Ishikawa (cell line): ENCODE results near the gene ZEB2.

Experiments
- CEBPB ChIP-seq: IDR thresholded peaks from 2 replicates; pipeline ENCODE4 v1.6.1; 2012
- CREB1 ChIP-seq: IDR thresholded peaks from 2 replicates; pipeline ENCODE4 v1.6.1; 2012; ENCODE audit warnings: low read depth
- EGR1 ChIP-seq: IDR thresholded peaks from 2 replicates; pipeline ENCODE4 v1.6.1; 2012
- EP300 ChIP-seq: IDR thresholded peaks from 2 replicates; pipeline ENCODE4 v1.6.1; 2012; ENCODE audit warnings: borderline replicate concordance
- FOXM1 ChIP-seq: IDR thresholded peaks from 2 replicates; pipeline ENCODE4 v1.6.1; 2012; ENCODE audit warnings: low read depth, borderline replicate concordance
- MAX ChIP-seq: IDR thresholded peaks from 2 replicates; pipeline ENCODE4 v1.6.1; 2012
- NFIC ChIP-seq: IDR thresholded peaks from 2 replicates; pipeline ENCODE4 v1.6.1; 2012
- RAD21 ChIP-seq: IDR thresholded peaks from 2 replicates; pipeline ENCODE4 v1.6.1; 2012; ENCODE audit warnings: low read depth
- REST ChIP-seq: IDR thresholded peaks from 2 replicates; pipeline ENCODE4 v1.6.1; 2012; ENCODE audit warnings: low read depth, mild to moderate bottlenecking
- TAF1 ChIP-seq: IDR thresholded peaks from 2 replicates; pipeline ENCODE4 v1.6.1; 2012; ENCODE audit warnings: low read depth, mild to moderate bottlenecking
- TCF12 ChIP-seq: IDR thresholded peaks from 2 replicates; pipeline ENCODE4 v1.6.1; 2012; ENCODE audit warnings: low read depth
- TEAD4 ChIP-seq: IDR thresholded peaks from 2 replicates; pipeline ENCODE4 v1.6.1; 2012
- USF1 ChIP-seq: IDR thresholded peaks from 2 replicates; pipeline ENCODE4 v1.6.1; 2012
- YY1 ChIP-seq: IDR thresholded peaks from 2 replicates; pipeline ENCODE4 v1.6.1; 2012; ENCODE audit warnings: low read depth
- ZBTB7A ChIP-seq: IDR thresholded peaks from 2 replicates; pipeline ENCODE4 v1.6.1; 2012; ENCODE audit warnings: low read depth

The ZEB2 gene

GRCh38 chr2:144503242-144503641 is 16.7 kb downstream of the ZEB2 start:
- TF ChIP-seq EP300 = no peak

GRCh38 chr2:144502369-144502768 is 17.6 kb downstream of the ZEB2 start:
- TF ChIP-seq TEAD4 (no peak), CEBPB (no peak), RAD21 (no peak), CREB1 (no peak), FOXM1 (no peak), YY1 (no peak), ZBTB7A (no peak)

- TF ChIP-seq TAF1 (no peak), EP300 (no peak), RAD21 (no peak), YY1 (no peak), NFIC (no peak), CREB1 (no peak), TEAD4 (no peak), ZBTB7A (no peak), TCF12 (no peak), EGR1 (no peak), CEBPB (no peak), FOXM1 (no peak), MAX (no peak), REST (no peak), USF1 (no peak)
These were observed 18.3 kb downstream of the ZEB2 start for GRCh38 chr2:144501627-144502026.

GRCh38 chr2:144501118-144501517 is 18.8 kb downstream of the ZEB2 start:
- TF ChIP-seq CEBPB (no peak), USF1 (no peak), EGR1 (no peak), YY1 (no peak), TCF12 (no peak), TEAD4 (no peak), NFIC (no peak), ZBTB7A (no peak), RAD21 (no peak)

GRCh38 chr2:144500563-144500962 is 19.4 kb downstream of the ZEB2 start:
- TF ChIP-seq RAD21 (no peak), ZBTB7A (no peak), EP300 (no peak), CREB1 (no peak), MAX (no peak), EGR1 (no peak), TAF1 (no peak), FOXM1 (no peak), TCF12 (no peak), TEAD4 (no peak)

- TF ChIP-seq CEBPB (no peak), REST (no peak), TAF1 (no peak), CREB1 (no peak)
These were observed 21.6 kb downstream of the ZEB2 start for GRCh38 chr2:144498277-144498676.

GRCh38 chr2:144496977-144497598 is 22.8 kb downstream of the ZEB2 start:
- TF ChIP-seq ZBTB7A (no peak), EP300 (no peak), EGR1 (no peak), NFIC (no peak), FOXM1 (no peak), MAX (no peak), TAF1 (no peak), RAD21 (no peak)
